ENCODE results near the gene PKNOX1.
"Not testable (repeated sequence)": the region's sequence is repeated elsewhere in the genome, so short reads cannot be mapped to it uniquely, and the experiment has no call there.

DNA sequence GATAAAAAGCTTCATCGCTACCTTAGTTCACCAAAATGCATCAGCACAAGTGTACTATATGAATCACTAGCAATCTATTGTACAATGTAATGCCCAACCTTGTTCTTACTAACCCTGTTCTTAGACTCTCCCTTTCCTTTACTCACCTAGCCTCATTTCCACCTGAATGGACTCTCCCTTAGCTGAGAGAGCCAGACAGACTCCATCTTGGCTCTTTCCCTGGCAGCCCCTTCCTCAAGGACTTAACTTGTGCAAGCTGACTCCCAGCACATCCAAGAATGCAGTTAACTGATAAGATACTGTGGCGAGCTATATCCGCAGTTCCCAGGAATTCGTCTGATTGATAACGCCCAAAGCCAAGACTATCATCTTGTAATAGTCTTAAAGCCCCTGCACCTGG lies 38.0 kb upstream of the PKNOX1 start:
- not testable (repeated sequence) for TF ChIP-seq CTCF, POLR2A (IDR thresholded peaks at IDR 0.05)
